ENCODE measurements around the gene GSPT1.

GRCh38 chr16:11876306-11876705, 39.5 kb downstream of the GSPT1 start:
- TF ChIP-seq, protein P1, sequence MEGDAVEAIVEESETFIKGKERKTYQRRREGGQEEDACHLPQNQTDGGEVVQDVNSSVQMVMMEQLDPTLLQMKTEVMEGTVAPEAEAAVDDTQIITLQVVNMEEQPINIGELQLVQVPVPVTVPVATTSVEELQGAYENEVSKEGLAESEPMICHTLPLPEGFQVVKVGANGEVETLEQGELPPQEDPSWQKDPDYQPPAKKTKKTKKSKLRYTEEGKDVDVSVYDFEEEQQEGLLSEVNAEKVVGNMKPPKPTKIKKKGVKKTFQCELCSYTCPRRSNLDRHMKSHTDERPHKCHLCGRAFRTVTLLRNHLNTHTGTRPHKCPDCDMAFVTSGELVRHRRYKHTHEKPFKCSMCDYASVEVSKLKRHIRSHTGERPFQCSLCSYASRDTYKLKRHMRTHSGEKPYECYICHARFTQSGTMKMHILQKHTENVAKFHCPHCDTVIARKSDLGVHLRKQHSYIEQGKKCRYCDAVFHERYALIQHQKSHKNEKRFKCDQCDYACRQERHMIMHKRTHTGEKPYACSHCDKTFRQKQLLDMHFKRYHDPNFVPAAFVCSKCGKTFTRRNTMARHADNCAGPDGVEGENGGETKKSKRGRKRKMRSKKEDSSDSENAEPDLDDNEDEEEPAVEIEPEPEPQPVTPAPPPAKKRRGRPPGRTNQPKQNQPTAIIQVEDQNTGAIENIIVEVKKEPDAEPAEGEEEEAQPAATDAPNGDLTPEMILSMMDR (conservative IDR thresholded peaks at IDR 0.05; ENCODE audit: low read length), result no peak
- no peak for TF ChIP-seq EZH2phosphoT487 (IDR thresholded peaks at IDR 0.05; ENCODE audit: borderline replicate concordance)
